K562 (cell line): ENCODE measurements around the gene TCP10L. TPM values are rescaled to one million over a fixed set of nuclear protein-coding genes. Genes with fewer than 3 reads are reported as not detected.

Source experiments
- CREM ChIP-seq: IDR thresholded peaks from 2 replicates; pipeline ENCODE4 v1.6.1; 2014; ENCODE audit warnings: antibody characterized with exemption, low read depth
- MIER1 ChIP-seq: fragments of 450-650 bp; IDR thresholded peaks from 2 replicates; pipeline ENCODE4 v1.6.1; 2016; ENCODE audit warnings: antibody characterized with exemption, mild to moderate bottlenecking, low read depth
- NRF1 ChIP-seq, 2 experiments: fragments of 450-650 bp; IDR thresholded peaks in 1 of 2; conservative IDR thresholded peaks in 1 of 2; 2 replicates each; pipeline ENCODE4 v1.6.1; 2014; ENCODE audit warnings: mild to moderate bottlenecking in 2 of 2
- POLR2A ChIP-seq: fragments of 450-650 bp; conservative IDR thresholded peaks from 2 replicates; pipeline ENCODE4 v1.6.1; 2016
- THRAP3 ChIP-seq: fragments of 450-650 bp; IDR thresholded peaks from 2 replicates; pipeline ENCODE4 v1.6.1; 2016; ENCODE audit warnings: mild to moderate bottlenecking, inconsistent platforms, borderline replicate concordance
- ZNF253 ChIP-seq: fragments of 250-450 bp; sonication (Bioruptor Pico); conservative IDR thresholded peaks from 2 replicates; pipeline ENCODE4 v1.6.1; 2021; ENCODE audit warnings: mild to moderate bottlenecking
- ZNF384 ChIP-seq: IDR thresholded peaks from 2 replicates; pipeline ENCODE4 v1.6.1; 2012; ENCODE audit warnings: low read depth, low read length, improper control_type of control experiment
- ZNF584 ChIP-seq: fragments of 200-800 bp; sonication (Bioruptor generic); IDR thresholded peaks from 2 replicates; pipeline ENCODE4 v1.6.1; 2016; ENCODE audit warnings: low read depth, mild to moderate bottlenecking, missing genetic modification characterization, missing compliant biosample characterization
- polyA plus RNA-seq, 8 experiments: library from polyadenylated mRNA; depleted of rRNA in 4 of 8; stranded (reverse) in 5 of 8; unstranded in 3 of 8; fragments of >200 nt; fragmentation: Nextera tagmentation in 2 of 8; fragmentation: Illumina TruSeq in 1 of 8; extraction: Ambion mirVana in 2 of 8; extraction: Trizol in 1 of 8; gene quantifications; 2 replicates each; pipeline versions ENCODE4 v1.2.1 to v1.2.3, GENCODE V29; 2011 to 2014; ENCODE audit warnings: inconsistent platforms in 1 of 8, missing spikeins in 1 of 8
- total RNA-seq, 7 experiments: library from RNA; depleted of rRNA in 6 of 7; stranded (reverse); fragments of >200 nt in 6 of 7; fragmentation: Illumina TruSeq in 2 of 7; extraction: Trizol in 2 of 7; gene quantifications; 2 replicates each; pipeline versions ENCODE4 v1.2.1 to v1.2.3, GENCODE V29; 2011 to 2021; ENCODE audit warnings: low replicate concordance in 1 of 7
- TF ChIP-seq, protein P1 (sequence below): fragments of 200-400 bp; formaldehyde crosslinking; IDR thresholded peaks from 2 replicates; pipeline ENCODE4 v1.6.1; 2017; ENCODE audit warnings: mild to moderate bottlenecking, low read depth, low read length, moderate library complexity
- TF ChIP-seq, protein P2 (sequence below): fragments of 450-650 bp; formaldehyde crosslinking; IDR thresholded peaks from 2 replicates; pipeline ENCODE4 v1.4.0; 2020; ENCODE audit warnings: mild to moderate bottlenecking, moderate library complexity

The TCP10L gene
- total and polyA plus RNA-seq, 9 of the 15 experiments (the other 6 are each of a cell fraction or from before 2014, with no cell fraction given), result 0.34 to 0.91 (median 0.56) TPM; not detected in 2

DNA sequence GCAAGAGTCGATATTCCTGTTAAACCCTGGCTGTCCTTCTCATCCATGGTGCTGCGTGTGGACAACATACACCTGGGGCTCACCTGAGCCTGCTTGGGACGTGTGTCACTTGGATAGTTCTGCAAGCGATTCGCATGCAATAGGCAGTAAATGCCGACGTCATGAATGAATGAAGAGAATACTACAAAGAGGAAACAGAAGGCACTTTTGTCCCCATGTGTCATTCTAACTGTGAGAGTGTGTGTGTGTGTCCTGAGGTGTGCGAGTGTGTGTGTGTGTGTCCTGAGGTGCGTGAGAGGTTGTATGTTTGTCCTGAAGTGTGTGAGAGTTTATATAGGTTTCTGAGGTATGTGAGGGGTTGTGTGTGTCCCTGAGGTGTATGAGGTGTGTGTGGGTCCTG is 647 bp upstream of the TCP10L start (continued):
- TF ChIP-seq ZNF584 (CRISPR knock-in tag) (no peak), MIER1 (no peak), THRAP3 (no peak), NRF1 (conservative IDR thresholded peaks at IDR 0.05 in 1 of 2, IDR thresholded peaks at IDR 0.05 in 1 of 2) (no peak), ZNF384 (no peak), CREM (no peak), POLR2A (no peak), ZNF253 (no peak)
- TF ChIP-seq, protein P1, sequence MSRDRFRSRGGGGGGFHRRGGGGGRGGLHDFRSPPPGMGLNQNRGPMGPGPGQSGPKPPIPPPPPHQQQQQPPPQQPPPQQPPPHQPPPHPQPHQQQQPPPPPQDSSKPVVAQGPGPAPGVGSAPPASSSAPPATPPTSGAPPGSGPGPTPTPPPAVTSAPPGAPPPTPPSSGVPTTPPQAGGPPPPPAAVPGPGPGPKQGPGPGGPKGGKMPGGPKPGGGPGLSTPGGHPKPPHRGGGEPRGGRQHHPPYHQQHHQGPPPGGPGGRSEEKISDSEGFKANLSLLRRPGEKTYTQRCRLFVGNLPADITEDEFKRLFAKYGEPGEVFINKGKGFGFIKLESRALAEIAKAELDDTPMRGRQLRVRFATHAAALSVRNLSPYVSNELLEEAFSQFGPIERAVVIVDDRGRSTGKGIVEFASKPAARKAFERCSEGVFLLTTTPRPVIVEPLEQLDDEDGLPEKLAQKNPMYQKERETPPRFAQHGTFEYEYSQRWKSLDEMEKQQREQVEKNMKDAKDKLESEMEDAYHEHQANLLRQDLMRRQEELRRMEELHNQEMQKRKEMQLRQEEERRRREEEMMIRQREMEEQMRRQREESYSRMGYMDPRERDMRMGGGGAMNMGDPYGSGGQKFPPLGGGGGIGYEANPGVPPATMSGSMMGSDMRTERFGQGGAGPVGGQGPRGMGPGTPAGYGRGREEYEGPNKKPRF, result no peak
- TF ChIP-seq, protein P2, sequence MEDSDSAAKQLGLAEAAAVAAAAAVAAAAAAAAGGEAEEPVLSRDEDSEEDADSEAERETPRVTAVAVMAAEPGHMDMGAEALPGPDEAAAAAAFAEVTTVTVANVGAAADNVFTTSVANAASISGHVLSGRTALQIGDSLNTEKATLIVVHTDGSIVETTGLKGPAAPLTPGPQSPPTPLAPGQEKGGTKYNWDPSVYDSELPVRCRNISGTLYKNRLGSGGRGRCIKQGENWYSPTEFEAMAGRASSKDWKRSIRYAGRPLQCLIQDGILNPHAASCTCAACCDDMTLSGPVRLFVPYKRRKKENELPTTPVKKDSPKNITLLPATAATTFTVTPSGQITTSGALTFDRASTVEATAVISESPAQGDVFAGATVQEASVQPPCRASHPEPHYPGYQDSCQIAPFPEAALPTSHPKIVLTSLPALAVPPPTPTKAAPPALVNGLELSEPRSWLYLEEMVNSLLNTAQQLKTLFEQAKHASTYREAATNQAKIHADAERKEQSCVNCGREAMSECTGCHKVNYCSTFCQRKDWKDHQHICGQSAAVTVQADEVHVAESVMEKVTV (CRISPR knock-in tag), result no peak
